Measurements from ENCODE around the gene EFNA5.

The EFNA5 gene

GRCh38 chr5:107541400-107541799, 129.3 kb downstream of the EFNA5 start:
- DNase-seq: no peak
- no peak for TF ChIP-seq GATA1 (IDR thresholded peaks at IDR 0.05; ENCODE audit: low read depth, low read length)
- no peak for TF ChIP-seq POLR2A (IDR thresholded peaks at IDR 0.05; ENCODE audit: low read length)

GRCh38 chr5:107539726-107540330, 130.9 kb downstream of the EFNA5 start:
- no peak for DNase-seq
- no peak for TF ChIP-seq GATA1 (IDR thresholded peaks at IDR 0.05; ENCODE audit: low read depth, low read length)
- TF ChIP-seq POLR2A (IDR thresholded peaks at IDR 0.05; ENCODE audit: low read length): no peak

- TF ChIP-seq GATA1 (IDR thresholded peaks at IDR 0.05; ENCODE audit: low read depth, low read length) (no peak), POLR2A (IDR thresholded peaks at IDR 0.05; ENCODE audit: low read length) (no peak)
- DNase-seq: no peak
Measured at GRCh38 chr5:107538805-107539445, 131.8 kb downstream of the EFNA5 start.

DNA sequence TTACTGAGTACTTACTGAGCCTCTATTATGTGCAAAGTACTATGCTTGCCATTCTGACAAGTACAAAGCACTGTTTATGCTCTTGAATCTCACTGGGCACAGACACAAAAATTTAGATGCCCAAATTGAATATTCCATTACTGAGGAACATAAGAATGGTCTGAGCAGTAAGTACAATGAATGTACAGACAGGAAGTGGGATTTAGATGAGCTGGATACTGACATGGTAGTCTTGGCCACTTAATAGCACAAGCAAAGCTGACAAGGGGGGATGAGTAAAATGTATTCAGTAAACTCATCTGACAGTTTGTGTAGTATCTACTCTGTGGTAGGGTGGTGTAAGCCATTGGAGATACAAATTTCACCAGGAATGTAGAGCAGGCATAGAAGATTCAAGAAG, 132.4 kb downstream of the EFNA5 start:
- DNase-seq: no peak
- TF ChIP-seq GATA1 (IDR thresholded peaks at IDR 0.05; ENCODE audit: low read depth, low read length) (no peak), POLR2A (IDR thresholded peaks at IDR 0.05; ENCODE audit: low read length) (no peak)

- no peak for TF ChIP-seq POLR2A (IDR thresholded peaks at IDR 0.05; ENCODE audit: low read length)
- no peak for TF ChIP-seq GATA1 (IDR thresholded peaks at IDR 0.05; ENCODE audit: low read depth, low read length)
- DNase-seq: no peak
Measured at GRCh38 chr5:107535849-107536248, 134.9 kb downstream of the EFNA5 start.

GRCh38 chr5:107533910-107534876, 136.5 kb downstream of the EFNA5 start:
- TF ChIP-seq POLR2A (IDR thresholded peaks at IDR 0.05; ENCODE audit: low read length) (no peak), GATA1 (IDR thresholded peaks at IDR 0.05; ENCODE audit: low read depth, low read length) (no peak)
- DNase-seq: no peak

GRCh38 chr5:107532916-107533315, 137.8 kb downstream of the EFNA5 start:
- DNase-seq: no peak
- no peak for TF ChIP-seq POLR2A (IDR thresholded peaks at IDR 0.05; ENCODE audit: low read length)
- TF ChIP-seq GATA1 (IDR thresholded peaks at IDR 0.05; ENCODE audit: low read depth, low read length): no peak

- no peak for TF ChIP-seq POLR2A (IDR thresholded peaks at IDR 0.05; ENCODE audit: low read length)
- TF ChIP-seq GATA1 (IDR thresholded peaks at IDR 0.05; ENCODE audit: low read depth, low read length): no peak
- DNase-seq: no peak
Measured at GRCh38 chr5:107532169-107532878, 138.4 kb downstream of the EFNA5 start.

GRCh38 chr5:107531308-107531707, 139.4 kb downstream of the EFNA5 start:
- TF ChIP-seq POLR2A (IDR thresholded peaks at IDR 0.05; ENCODE audit: low read length) (no peak), GATA1 (IDR thresholded peaks at IDR 0.05; ENCODE audit: low read depth, low read length) (no peak)

GRCh38 chr5:107529618-107530017, 141.1 kb downstream of the EFNA5 start:
- no peak for DNase-seq
- TF ChIP-seq GATA1 (IDR thresholded peaks at IDR 0.05; ENCODE audit: low read depth, low read length) (no peak), POLR2A (IDR thresholded peaks at IDR 0.05; ENCODE audit: low read length) (no peak)

More at GRCh38 chr5:107531308-107531707, 139.4 kb downstream of the EFNA5 start:
- DNase-seq: no peak

DNA sequence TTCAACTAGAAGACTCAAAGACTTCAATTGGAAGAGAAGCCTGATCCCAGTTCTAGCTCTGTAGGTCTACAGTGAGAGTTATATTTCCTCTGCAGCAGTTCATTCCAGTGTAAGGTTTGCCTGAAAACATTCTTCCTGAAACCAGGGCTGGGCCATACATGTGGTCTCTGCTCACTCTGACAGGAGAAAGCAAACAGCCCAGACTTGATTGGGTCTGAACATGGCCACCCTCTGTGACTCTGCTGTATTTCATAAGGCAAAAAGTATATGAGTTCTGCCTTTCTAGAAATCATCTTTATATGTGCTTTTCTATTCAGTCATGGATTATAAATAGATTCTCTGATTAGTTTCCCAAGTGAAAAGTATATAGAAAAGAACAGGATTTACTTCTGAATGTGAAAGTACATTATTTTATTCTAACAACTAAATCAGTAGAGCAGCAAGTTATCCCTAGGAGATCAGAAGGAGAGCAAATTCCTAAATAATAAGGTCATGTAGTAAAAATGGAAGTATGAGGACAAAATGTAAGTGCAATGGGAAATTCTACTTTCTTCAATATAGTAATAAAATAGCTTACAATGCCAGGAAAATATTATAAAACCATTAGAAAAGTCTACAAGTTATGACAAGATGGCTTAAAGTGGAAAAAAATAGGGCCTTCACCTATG, 144.3 kb downstream of the EFNA5 start:
- no peak for DNase-seq
- TF ChIP-seq GATA1 (IDR thresholded peaks at IDR 0.05; ENCODE audit: low read depth, low read length) (no peak), POLR2A (IDR thresholded peaks at IDR 0.05; ENCODE audit: low read length) (no peak)

GRCh38 chr5:107524111-107524510, 146.6 kb downstream of the EFNA5 start:
- no peak for TF ChIP-seq POLR2A (IDR thresholded peaks at IDR 0.05; ENCODE audit: low read length)
- no peak for TF ChIP-seq GATA1 (IDR thresholded peaks at IDR 0.05; ENCODE audit: low read depth, low read length)
- DNase-seq: no peak

DNA sequence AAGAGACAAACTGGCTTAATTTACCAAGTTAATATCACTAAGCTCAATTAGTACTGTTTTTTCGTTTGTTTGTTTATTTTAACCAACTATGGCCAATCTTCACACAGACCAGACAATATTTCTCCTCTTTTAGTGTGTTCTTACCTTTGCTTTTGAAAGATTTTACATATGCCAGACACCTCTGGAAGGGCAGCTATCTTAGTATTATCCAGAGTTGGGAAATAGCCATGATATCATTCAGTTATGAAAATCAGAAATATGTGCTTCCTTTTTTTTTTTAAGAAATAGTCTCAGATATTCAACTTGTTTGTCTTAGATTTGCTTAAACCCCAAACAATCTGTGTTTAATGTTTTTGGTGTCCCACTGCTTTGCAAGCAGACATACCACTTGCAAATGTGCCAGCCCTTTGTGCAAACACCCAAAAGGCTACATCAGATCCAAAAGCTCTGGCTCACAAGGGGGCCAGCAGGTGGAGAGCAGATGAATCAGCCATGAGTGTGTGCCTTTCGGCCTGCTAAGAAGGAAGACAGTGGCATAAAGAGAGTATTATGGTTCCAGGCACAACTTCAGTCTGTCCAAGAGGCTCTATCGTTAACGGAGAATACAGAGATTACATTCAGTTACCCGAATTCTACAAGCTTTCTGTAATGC, 147.6 kb downstream of the EFNA5 start:
- DNase-seq: no peak
- TF ChIP-seq GATA1 (IDR thresholded peaks at IDR 0.05; ENCODE audit: low read depth, low read length) (no peak), POLR2A (IDR thresholded peaks at IDR 0.05; ENCODE audit: low read length) (no peak)

Data from erythroblast (primary cell).